ENCODE results near the gene IKZF1.

IKZF1 gene

GRCh38 chr7:50308532-50309385 is 4.2 kb downstream of the IKZF1 start:
- no peak for DNase-seq (ENCODE audit: low read depth in 2 of 2)

DNA sequence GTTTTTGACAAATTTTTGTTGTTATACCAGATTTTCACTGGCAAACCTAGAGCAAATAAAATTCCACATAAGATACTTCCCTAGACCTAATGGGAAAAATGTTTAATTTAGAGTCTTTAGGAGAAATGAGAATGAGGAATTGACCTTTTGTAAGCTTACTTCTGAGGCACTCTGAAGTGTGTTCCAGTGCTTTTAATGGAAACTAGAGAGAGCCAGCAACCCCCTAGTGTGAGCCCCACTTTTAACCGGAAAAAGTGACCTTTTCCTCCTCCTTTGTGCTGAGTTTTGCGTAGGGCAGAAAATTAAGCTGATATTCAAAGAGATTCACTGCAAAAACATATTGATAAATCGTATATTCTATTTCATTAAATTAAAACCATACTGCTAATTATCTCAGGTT is 5.2 kb downstream of the IKZF1 start:
- DNase-seq (ENCODE audit: low read depth in 2 of 2) = no peak

DNA sequence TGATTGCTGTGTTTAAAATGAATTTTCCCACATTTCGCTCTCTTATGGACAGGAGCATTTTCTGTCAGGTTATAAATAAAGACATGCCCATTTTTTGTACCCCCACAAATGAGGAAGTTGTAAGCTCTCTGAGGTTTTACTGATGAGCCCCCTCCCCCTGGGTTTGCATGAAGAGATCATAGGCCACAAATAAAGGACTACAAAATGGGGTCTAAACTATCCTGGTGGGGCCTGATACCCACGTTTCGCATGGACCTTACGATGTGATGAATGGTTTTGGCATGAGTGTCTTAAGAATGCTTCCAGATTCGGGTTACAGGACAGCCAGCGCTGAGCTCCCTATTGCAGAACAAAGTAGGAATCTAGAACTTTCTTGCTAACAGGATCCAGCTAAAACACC is 5.8 kb downstream of the IKZF1 start:
- DNase-seq (ENCODE audit: low read depth in 2 of 2) = no peak

GRCh38 chr7:50310956-50311355 is 6.4 kb downstream of the IKZF1 start:
- no peak for DNase-seq (ENCODE audit: low read depth in 2 of 2)

- no peak for DNase-seq (ENCODE audit: low read depth in 2 of 2)
Observed at GRCh38 chr7:50312250-50313162, 8.0 kb downstream of the IKZF1 start.

GRCh38 chr7:50314836-50315592 is 10.5 kb downstream of the IKZF1 start:
- DNase-seq (ENCODE audit: low read depth in 2 of 2) = no peak

DNA sequence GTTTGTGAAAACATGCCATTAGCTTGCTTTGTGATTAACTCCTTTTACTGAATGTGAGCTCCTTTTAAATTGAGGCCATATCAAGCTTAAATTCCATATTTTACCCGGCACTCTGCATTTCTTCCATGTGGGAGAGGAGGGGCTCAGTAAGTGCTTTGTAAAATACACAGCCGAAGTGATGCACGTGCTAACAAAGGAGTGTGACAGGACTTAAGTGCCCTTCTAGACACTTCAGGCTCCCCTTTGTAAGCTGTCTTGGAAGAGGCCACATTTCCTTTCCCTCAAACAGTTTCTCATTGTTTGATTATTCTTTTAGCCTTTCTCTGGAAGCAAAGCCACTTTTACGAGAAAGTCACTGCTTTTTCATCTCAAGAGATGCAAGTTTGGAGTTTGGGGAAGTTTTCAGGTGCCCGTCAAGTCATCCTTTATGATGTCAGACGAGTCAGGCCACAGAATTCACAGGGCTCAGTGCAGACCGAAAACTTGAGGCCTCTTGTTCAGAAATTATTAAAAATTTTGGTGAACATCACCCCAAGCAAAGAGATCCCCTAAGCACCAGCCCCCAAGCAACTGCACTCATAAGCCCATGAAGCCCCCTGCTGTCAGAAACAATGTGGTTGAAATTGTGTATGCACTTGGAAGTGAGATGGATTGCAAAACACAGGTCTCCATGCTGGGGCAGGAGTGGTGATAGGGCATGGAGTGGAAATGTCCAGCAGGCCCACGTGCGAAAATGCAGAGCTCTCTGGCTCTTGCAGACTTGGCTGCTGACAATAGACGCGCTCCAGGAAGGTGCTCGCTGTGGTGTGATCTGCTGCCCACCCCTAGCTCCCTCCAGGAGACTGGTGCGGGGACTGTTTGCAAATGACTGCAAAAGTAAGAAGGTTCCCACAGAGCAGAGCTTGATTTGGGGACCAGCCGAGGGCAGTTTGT is 11.5 kb downstream of the IKZF1 start:
- DNase-seq (ENCODE audit: low read depth in 2 of 2) = no peak

GRCh38 chr7:50317221-50317678 is 12.7 kb downstream of the IKZF1 start:
- no peak for DNase-seq (ENCODE audit: low read depth in 2 of 2)

DNA sequence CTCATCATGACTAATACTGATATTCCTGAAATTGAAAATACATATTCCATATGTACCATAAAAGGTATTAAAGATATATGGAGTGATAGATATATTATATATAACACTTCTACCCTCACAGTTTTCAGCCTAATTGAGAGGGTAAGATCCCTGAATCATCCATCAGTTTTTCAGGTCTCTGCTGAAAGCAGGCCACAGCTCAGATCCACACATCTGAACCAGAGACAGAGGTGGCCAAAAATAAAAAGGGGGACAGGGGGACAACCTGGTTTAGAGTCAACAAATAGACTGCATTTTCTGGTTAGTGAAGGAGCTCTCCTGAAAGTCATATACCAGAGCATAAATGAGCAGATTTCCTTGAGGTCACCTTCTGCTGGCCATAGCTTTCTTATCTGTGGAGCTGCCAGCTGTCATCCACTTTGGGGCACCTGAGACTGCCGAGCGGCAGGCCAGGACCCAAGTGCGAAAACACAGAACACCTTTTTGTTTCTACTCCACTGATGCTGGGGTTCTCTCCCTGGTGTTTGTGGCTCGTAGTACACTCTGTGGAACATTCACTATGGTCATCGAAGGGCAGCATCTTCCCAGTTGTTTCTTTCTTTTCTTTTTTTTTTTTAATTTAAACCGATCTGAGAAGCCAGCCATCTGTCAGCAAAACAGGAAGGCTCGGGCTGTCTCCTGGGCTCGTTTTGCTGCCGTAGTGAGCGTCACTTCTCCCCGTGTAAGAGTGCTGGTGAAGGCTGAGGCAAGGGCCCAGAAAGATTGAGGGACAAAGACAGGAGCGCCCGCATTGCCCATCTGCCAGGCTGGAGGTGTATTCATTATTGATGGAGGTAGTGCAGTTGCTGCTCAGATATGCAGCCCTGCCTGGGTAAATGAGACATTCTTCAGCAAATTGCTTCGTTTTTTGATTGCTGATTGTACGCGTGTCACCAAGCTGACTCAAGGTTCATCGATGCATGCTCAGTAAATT is 13.5 kb downstream of the IKZF1 start:
- no peak for DNase-seq (ENCODE audit: low read depth in 2 of 2)

GRCh38 chr7:50321487-50322067 is 17.1 kb downstream of the IKZF1 start:
- DNase-seq (ENCODE audit: low read depth in 2 of 2) = no peak

DNA sequence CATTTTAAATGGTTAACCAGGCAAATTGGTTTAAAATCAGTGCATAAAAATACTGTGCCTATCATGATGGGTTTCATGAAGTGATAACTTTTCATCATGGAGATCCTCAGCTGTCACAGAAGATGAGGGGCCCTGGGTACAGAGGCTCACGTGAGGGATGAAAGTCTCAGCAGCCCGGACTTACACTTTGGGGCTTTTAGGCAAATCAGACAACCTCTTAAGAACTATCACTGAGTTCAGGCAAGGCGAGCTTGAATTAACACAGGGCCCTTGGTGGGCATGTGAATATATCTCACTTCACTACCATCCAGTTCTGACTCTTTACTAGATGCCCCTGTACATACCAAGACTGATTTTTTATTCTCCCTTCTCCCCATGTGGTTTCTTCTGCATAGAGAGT is 19.6 kb downstream of the IKZF1 start:
- DNase-seq (ENCODE audit: low read depth in 2 of 2) = no peak

- DNase-seq (ENCODE audit: low read depth in 2 of 2) = no peak
Observed at GRCh38 chr7:50327443-50327842, 22.9 kb downstream of the IKZF1 start.

- no peak for DNase-seq (ENCODE audit: low read depth in 2 of 2)
Observed at GRCh38 chr7:50329775-50330174, 25.3 kb downstream of the IKZF1 start.

DNA sequence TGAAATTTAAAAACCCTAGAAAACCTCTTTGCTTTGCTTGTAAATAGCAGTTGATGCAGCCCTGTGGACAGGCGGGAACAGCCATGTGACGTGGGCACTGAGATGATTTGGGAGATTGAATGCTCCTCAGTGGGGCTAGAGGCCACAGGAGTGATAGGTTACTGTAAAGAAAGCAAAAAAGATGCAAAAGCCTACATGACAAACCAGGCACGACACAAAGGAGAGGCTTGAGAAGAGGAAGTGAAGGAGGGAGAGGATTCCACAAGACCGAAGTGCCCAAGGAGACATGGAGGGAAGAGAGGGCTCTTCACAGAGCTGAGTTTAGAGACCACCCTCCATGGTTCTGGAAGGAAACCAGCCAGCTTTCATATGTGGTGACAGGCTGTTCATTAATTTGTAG is 25.7 kb downstream of the IKZF1 start:
- DNase-seq (ENCODE audit: low read depth in 2 of 2) = no peak

GRCh38 chr7:50330696-50331095 is 26.2 kb downstream of the IKZF1 start:
- no peak for DNase-seq (ENCODE audit: low read depth in 2 of 2)

GRCh38 chr7:50331564-50332208 is 27.2 kb downstream of the IKZF1 start:
- no peak for DNase-seq (ENCODE audit: low read depth in 2 of 2)

DNA sequence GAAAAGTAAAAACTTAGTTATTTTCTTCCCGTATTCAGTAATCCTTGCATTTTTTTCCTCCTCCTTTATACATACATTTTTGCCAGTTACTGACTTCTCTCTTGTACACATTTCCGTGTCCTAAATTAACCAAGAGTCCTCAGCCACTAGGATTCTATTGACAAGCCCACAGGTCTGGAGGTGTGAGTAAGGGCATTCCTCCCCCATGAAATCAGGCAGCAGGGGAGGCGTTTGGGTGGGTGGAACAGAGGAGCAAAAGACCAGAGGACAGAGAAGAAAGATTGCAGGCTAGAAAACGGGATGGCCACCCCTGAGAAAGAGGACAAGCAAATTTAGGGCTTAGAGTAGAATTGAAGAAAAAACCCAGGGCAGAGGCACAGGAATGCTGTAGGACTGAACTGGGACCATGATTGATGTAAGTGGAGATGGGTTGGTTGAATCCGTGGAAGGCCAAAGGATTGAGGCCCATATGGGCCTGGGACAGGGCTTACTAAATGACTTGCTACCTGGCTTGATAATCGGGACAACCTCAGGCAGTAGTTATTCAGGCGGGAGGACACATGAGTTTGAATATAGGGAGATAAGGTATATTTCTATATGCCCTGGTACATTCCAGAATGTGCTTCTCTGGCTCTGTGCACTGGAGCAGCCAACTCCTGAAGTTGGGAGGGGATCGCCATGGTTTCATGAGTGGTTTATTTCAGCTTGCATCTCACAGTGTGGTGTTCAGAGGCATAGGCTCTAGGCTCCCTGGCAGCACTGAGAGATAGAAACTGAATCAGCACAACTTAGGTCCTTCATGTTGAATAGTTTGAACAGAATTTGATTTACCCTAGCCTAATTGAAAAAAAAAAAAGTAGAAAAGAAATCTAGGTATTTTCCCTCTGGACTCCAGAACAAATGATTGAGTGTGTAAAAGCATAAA is 28.0 kb downstream of the IKZF1 start:
- DNase-seq (ENCODE audit: low read depth in 2 of 2) = no peak

DNA sequence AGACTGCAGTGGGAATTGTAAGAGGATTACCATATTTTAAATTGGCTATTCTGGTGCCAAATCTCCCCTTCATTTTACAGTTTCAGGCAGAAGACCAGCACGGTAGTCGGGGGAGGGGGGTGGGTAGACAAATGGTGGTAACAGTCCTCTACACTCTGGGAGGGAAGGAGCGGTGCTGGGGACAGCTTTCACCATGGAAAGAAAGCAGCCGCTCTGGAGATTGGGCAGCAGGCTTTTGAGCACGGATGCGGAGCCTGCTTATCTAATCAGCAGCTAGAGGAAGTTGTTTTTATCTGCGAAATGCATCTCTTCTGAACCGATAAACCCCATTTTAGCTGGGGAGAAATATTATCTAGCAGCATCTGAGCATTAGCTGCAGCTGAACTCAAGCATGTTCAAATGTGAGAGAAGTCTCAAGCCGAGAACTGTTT is 28.7 kb downstream of the IKZF1 start:
- no peak for DNase-seq (ENCODE audit: low read depth in 2 of 2)
